Cardiac fibroblast (primary cell): ENCODE measurements around the gene PDK2.

ENCODE experiments used
- DNase-seq, 2 donors: peaks; one replicate each; pipeline versions ENCODE4 v3.0.0 to v3.0.0-alpha.2; 2010; ENCODE audit warnings: low read depth in 2 of 2
- H3K4me3 ChIP-seq, 2 donors: replicated peaks in 1 of 2; 1 replicate in 1 of 2; 2 replicates in 1 of 2; pipeline ENCODE4 v1.5.1; 2011; ENCODE audit warnings: low read depth in 2 of 2, low read length in 2 of 2, mild to moderate bottlenecking in 2 of 2, moderate library complexity in 1 of 2
- TF ChIP-seq, protein P1 (sequence below): IDR thresholded peaks from one replicate; pipeline ENCODE4 v1.5.1; 2011; ENCODE audit warnings: low read depth, mild to moderate bottlenecking, low read length, inconsistent platforms

The PDK2 gene

GRCh38 chr17:50071692-50072091, 23.5 kb upstream of the PDK2 start:
- TF ChIP-seq, protein P1, sequence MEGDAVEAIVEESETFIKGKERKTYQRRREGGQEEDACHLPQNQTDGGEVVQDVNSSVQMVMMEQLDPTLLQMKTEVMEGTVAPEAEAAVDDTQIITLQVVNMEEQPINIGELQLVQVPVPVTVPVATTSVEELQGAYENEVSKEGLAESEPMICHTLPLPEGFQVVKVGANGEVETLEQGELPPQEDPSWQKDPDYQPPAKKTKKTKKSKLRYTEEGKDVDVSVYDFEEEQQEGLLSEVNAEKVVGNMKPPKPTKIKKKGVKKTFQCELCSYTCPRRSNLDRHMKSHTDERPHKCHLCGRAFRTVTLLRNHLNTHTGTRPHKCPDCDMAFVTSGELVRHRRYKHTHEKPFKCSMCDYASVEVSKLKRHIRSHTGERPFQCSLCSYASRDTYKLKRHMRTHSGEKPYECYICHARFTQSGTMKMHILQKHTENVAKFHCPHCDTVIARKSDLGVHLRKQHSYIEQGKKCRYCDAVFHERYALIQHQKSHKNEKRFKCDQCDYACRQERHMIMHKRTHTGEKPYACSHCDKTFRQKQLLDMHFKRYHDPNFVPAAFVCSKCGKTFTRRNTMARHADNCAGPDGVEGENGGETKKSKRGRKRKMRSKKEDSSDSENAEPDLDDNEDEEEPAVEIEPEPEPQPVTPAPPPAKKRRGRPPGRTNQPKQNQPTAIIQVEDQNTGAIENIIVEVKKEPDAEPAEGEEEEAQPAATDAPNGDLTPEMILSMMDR = no peak
- DNase-seq = no peak
- no peak overlapping the region for H3K4me3 ChIP-seq

DNA sequence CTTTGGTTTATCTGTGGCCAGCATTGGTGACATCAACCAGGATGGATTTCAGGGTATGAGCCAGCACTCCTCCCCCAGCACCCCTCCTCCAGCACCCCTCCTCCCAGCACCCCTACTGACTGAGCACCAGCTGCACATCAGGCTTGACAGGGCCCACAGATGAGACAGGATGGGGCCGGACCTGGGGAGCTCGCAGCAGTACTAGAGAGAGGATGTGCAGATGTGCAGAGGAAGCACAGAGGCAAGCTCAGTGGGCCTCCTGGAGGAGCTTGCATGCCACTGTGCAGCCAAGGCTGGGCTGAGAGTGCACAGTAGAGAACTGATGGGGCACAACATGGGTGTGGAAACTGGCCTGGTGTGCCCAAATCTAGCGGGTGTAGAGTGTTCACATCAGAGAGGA, 23.0 kb upstream of the PDK2 start:
- no peak overlapping the region for H3K4me3 ChIP-seq
- no peak for DNase-seq
- TF ChIP-seq, protein P1 = no peak

DNA sequence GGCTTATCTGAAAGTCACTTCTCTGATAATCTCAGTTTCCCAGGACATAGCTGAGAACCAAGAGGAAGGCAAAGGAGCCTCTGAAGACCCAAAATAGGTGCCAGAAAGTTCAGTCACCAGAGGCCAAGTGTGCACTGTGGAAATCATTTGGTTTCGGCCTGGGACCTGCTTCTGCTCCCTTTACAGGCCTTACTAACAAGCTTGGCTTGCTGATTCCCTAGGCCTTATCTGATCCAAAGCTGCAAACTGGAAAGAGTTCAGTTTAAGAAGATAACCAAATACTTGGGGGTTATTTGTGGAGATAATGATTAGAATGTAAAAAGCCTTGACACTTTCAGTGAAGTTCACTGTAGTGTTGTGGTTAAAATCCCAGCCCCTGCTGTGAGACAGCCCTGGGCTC, 22.2 kb upstream of the PDK2 start:
- TF ChIP-seq, protein P1 = no peak
- DNase-seq = no peak

GRCh38 chr17:50074227-50074626, 20.9 kb upstream of the PDK2 start:
- no peak overlapping the region for H3K4me3 ChIP-seq
- no peak for DNase-seq
- TF ChIP-seq, protein P1 = no peak

More for the DNA sequence above, 22.2 kb upstream of the PDK2 start:
- no peak overlapping the region for H3K4me3 ChIP-seq

- TF ChIP-seq, protein P1 = no peak
These were observed 19.6 kb upstream of the PDK2 start for GRCh38 chr17:50075446-50076032.

GRCh38 chr17:50076221-50076590, 18.9 kb upstream of the PDK2 start:
- DNase-seq = no peak
- TF ChIP-seq, protein P1 = no peak
- no peak overlapping the region for H3K4me3 ChIP-seq

More at GRCh38 chr17:50075446-50076032, 19.6 kb upstream of the PDK2 start:
- no peak for DNase-seq
- no peak overlapping the region for H3K4me3 ChIP-seq
